GM18517 (cell line): Measurements from ENCODE around the gene MLC1.
"Not testable (repeated sequence)": the region's sequence is repeated elsewhere in the genome, so short reads cannot be mapped to it uniquely, and the experiment has no call there.

Experiments
- ATAC-seq: cut with Tn5 transposase; IDR thresholded peaks from one replicate; pipeline ENCODE4 v1.9.1; 2021; ENCODE audit warnings: mild to moderate bottlenecking, moderate library complexity; ENCODE audit not compliant: unreplicated experiment

The MLC1 gene

DNA sequence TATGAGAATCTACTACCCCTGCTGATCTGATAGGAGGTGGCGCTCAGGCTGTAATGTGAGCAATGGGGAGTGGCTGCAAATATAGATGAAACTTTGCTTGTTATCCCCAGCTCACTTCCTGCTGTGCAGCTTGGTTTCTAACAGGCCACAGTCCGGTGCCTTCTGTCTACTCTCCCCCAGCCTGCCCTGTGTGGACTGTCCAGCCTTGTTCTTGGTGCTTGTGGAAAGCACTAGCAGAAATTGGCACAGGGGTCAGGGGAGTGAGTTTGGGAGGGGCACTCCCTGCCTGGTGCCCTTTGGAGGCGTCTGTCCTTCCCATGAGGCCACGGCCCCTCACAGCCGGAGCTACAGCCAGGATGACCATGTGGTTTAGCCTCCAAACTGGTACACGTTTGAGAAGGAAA, 18.9 kb upstream of the MLC1 start:
- ATAC-seq = no peak

DNA sequence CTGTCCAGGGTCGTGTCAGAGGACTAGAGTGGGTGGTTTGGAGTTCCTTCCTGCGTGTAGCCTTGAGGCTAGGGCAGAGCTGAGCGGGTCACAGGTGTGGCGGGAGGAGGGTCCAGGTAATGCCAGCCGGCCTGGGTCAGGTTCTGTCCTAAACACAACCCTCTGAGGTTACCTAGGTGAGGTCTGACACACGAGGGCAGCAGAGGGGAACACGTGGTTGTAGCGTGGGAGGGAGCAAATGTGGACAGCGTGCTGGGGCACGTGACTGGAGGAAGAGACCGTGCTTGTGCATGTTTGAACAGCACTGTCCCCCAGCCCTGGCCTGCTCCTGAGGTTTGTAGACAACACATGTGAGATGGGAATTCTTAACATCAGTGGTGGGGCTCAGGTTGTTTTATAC, 17.7 kb upstream of the MLC1 start:
- ATAC-seq = no peak

DNA sequence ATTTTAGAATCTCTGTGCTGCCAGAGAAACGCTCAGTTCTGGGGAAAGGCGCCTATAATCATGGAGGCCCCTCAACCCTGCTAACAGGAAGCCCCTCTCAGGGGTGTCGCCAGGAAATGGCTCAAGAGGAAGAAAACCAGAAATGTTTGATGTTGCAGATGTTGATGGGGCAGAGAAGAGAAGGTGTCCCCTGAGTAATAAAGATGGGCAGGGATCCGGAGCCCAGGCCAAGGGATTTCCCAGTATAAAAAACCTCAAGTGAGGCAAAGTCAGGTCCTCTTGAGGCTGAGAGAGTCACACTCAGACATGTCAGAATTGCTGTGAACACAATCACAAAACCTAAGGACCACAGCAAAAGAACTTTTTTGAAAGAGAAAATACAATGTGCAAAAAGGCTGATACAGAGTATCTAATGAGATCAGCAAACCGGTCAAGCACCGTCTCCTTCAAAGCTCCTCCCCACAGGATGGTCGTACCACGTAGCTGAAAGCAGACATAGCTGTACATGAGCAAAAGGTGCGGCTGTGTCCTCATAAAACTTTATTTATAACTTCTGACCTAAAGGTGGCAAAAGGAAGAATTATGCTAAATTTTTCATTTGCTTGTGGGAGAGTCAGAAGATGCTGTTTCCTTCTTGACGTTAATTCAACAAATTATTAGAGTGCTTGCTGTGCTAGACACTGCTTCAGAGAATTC, 16.8 kb upstream of the MLC1 start:
- no peak for ATAC-seq

DNA sequence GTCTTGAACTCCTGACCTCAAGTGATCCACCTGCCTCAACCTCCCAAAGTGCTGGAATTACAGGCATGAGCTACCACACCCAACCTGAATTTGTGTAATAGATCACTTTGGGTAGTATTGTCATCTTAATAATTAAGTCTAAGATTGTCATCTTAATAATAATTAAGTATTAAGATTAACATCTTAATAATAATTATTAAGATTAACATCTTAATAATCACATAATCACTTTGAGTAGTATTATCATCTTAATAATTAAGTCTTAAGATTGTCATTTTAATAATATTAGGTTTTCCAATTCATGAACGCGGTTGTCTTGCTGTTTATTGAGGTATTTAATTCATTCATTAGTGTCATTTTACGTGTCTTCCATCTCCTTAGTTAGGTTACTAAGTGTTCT, 12.8 kb upstream of the MLC1 start:
- ATAC-seq = no peak

DNA sequence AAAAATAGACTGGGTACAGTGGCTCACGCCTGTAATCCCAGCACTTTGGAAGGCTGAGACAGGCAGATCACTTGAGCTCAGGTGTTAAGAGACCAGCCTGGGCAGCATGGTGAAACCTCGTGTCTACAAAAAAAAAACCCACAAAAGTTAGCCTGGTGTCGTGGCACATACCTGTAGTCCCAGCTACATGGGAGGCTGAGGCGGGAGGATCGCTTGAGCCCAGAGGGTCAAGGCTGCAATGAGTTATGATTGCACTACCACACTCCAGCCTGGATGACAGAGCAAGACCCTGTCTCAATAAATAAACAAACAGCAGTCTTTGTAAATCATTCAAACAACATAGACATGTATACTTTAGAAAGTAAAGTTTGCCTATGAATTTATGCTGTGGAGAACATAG, 7.1 kb upstream of the MLC1 start:
- ATAC-seq = no peak

DNA sequence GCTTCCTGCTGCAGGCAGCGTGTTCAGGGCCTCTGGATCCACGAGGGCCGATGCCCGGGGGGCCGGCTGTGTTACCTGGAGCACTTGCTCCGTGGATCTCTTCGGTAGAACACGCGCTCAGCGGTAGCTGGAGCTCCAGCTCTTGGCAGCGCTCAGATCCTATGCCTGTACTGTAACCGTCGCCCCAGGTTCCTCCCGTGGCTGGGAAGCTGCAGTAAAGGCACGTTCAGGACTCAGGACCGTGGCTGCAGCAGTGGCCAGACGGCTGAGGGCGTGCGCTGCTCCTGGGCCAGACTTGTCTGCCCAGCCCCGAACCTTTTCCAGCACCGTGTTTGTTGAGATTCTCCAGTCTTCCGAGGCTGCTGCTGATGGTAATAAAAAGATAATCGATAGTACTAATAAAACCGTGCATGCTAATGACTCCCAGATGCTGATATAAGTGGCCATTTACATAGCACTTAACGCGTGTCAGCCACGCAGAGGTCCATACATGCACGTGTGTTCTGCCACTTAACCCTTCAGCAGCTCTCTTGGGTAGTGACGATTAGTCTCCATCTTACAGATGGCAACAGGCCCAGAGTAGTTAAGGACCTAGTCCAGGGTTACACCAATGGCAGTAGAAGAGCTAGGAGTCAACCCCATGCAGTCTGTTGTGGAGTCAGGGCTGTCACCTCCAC, 6.0 kb upstream of the MLC1 start:
- no peak for ATAC-seq

DNA sequence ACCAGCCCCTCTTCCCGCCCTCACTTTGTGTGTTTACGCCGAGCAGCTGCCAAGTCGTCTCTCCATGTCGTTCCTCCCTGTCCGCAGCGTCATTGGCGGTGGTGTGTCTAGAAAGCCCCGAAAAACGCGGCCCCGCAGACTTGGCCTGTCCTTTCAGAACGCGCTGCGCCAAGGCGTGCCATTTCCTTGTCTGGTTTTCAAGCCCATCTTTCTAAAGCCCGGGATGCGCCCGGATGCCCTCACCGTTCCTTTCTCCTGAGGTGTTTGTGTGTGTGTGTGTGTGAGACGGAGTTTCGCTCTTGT, 5.1 kb upstream of the MLC1 start:
- no peak for ATAC-seq

DNA sequence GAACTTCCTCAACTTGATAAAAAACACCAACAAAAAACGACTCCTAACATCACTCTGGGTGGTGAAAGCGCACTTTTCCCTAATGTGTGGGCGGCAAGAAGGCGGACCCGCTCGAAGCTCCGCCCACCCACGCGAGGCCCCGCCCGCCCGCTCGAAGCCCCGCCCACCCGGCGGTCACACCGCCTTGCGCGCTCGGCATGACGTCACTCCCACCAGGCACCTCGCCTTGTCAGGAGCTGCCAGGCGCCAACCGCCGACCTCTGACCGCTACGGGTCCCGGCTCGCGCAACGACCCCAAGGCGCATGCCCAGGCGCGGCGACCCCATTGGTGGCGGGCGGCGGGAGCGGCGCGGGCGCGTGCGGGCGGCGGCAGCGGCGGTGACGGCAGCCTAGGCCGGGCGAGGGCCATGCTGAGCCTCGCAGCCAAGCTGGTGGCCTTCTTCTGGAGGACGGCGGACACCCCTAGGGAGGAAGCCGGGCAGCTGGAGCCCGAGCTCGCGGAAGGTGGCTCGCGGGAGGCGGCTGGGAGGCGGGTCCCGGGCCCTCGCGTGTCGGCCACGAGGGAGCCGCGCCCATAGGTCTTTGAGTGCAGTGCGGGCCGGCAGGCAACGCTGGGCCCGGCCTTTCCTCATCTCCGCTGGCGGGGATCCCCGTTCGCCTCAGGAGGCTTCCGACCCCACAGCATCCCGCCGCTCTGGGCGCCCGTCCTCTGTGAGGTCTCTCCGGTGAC, 4.6 kb upstream of the MLC1 start, which contains the start of gene MOV10L1:
TSS of gene MOV10L1 (plus strand) at position 325 of the 730 bp plus-strand sequence. CDS start at position 408, 83 bp downstream.
- ATAC-seq = no peak

DNA sequence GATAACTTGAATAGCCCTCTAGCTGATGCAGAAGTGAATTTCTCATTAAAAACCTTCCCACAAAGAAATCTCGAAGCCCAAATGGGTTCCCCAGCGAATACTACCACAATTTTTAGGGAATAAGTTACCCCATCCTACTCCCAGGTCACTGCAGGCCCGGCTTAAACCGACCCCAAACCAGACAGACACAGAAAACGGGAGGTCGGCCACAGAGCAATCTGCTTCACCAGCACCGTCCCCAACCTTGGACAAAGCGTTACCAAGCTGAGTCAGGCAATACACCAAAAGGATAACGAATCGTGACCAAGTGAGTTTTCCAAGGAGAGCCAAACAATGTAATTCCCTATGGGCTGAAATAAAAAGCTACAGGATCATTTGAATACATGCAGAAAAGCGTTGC, 4.0 kb upstream of the MLC1 start:
- no peak for ATAC-seq

DNA sequence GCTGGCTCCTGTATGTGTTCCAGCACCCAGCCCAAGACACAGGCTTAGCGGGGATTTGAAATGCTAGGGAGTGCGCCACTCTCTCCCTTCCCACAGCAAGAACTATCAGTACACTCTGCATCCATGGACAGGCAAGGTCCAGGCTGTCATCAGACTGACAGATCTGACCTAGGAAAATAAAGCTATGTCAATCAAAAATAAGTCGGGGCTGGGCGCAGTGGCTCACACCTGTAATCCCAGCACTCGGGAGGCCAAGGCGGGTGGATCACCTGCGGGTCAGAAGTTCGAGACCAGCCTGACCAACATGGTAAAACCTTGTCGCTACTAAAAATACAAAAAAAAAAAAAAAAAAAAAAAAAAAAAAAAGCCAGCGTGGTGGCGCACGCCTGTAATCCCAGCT, 2.9 kb upstream of the MLC1 start:
- ATAC-seq = no peak

DNA sequence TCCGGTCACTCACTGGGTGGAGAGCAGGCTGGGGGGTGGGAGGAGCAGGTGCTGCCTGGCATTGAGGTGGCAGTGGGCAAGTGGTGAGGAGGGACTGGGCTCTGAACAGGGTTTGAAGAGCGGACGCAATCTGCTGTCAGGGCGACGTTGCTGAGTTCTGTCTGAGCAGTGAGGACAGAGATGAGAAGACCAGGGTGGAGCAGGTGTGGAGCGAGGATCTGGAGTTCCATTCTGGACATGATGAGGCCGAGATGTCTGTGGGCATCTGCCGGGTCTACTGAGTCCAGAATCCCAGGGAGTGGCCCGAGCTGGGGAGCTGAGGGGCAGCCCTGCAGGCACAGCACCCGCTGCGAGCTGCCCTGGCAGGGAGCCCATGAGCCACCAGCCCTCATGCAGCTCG, 2.4 kb upstream of the MLC1 start:
- ATAC-seq = no peak

DNA sequence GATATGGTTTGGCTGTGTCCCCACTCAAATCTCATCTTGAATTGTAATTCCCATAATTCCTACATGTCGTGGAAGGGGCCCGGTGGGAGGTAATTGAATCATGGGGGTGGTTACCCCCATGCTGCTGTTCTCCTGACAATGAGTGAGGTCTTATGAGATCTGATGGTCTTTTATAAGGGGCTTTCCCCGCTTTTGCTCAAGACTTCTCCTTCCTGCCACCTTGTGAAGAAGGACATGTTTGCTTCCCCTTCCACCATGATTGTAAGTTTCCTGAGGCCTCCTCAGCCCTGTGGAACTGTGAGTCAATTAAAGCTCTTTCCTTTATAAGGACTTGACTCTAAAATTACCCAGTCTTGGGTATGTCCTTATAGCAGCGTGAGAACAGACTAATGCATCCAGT, 1.7 kb upstream of the MLC1 start:
- ATAC-seq = not testable (repeated sequence)

DNA sequence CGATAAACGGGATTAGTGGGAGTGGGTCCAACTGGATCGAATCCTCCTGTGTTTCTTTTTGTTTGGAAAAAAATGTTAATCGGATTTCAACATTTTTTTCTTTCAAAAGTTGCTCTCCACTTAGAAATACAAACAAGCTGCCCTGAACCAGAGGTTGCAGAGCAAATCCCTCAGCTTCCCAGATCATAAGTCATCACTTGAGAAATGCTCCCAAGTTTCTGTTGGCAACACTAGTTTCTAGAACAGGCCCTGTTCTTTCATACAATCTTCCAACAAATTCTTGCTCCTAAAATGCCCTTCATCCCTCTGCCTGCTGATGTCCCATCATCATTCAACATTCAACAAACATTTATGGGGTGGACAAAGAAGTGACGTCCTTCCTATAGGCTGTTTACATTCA, 1.3 kb upstream of the MLC1 start:
- ATAC-seq = no peak

DNA sequence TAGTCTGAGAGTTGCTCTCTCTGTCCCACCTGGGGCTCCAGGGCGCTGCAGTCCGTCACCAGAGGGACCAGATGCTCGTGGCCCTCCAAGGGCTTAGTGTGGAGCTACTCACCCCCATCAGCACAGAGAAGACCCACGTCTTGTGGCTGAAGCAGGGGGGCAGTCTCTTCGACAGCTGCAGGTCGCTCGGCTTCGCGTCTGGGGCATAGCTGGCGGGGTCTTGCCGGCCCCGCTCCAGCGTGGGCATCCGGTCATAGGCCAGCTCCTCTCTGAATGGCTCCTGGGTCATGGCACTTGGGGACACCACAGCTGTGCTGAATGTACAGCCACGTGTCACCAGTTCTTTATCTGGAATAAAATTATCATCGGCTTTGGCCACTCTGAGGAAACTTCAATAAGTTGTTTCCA, 608 bp downstream of the MLC1 start:
- ATAC-seq = no peak

DNA sequence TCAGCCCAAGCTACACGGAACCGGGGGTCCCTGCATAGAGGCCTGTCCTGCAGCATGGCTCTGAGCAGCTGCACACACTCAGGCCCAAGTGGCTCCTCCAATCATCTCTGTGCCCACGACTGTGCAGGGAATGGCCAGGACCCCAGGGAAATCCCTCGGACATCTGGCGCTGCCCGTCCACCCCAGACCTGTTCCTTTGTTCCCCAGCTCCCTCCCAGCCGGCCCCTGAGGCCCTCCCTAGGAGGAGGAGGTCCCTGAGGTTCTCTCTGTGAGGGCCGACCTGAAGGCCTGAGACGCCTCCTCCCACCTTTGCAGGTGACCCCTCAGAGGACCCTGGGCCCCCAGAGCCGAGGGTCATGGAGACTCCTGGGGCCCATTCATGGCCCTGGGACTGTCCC, 1.1 kb downstream of the MLC1 start:
- no peak for ATAC-seq

DNA sequence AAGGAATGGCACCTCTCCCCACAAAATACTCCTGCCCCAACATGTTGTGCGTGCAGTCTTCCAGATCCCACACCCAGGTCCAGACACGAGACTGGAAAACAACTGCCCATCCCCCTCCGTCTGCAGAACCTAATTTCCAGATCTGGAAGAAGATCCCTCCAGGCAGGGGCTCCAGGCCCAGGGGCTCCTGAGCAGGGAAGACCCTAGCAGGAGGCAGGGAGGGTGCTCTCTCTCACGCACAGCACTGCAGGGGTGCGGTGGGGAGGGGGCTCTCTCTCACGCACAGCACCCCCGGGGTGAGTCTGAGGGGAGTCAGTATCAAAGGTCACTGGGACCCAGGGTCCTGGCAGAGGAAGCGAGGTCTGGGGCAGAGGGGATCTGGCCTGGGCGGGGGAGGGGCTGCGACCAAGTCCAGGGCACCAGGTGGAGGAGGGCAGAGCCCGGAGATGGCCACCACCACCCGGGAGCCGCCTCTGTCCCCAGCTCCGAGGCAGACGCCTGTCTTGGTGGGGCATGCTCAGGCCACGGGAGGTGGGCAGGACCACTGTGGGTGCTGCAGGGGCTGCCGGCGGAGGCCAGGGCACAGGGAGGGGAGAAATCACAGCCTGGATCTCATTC, 1.7 kb downstream of the MLC1 start:
- ATAC-seq = no peak

DNA sequence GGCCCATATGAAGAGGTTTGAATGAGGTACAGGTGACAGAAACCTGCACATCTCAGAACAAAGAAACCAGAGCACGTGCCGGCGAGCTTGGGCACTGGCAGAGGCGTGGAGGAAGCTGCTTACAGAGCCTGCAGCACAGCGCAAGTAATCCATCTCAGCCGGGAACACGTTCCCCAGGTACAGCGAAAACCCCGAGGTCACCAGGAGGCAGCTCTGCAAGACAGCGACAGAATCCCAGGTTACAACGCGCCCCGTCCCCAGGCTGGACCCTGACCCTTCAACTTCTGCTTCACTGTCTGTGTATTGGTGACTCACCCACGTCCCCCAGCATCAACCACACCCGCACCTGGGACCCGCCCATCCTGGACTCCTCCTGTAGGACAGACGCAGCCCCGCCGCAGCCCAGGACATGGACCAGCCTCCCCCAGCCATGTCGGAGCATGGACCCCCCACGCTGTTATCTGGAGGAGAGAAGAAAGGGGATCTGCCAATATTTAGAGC, 2.2 kb downstream of the MLC1 start:
- ATAC-seq = no peak

DNA sequence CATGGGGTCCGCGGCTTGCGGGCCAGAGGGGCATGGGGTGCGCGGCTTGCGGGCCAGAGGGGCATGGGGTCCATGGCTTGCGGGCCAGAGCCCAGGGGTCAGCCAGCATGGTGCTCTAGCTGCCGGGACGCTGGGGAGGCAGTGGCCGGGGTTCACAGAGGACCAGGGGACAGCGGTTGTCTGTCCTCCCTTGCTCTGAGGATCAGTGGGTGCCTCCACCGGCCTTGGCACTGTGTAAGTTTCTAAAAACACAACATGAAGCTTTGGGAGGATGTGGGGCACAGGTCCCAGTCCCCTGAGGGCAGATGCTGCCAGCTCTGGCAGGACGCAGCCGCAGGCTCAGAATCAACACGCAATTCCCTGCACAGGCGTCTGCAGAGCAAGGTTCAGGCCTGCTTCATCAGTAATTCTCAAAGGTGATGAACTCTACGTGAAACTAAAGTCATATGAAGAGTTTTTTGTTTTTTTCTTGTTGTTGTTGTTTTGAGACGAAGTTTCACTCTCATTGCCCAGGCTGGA, 3.0 kb downstream of the MLC1 start:
- no peak for ATAC-seq

DNA sequence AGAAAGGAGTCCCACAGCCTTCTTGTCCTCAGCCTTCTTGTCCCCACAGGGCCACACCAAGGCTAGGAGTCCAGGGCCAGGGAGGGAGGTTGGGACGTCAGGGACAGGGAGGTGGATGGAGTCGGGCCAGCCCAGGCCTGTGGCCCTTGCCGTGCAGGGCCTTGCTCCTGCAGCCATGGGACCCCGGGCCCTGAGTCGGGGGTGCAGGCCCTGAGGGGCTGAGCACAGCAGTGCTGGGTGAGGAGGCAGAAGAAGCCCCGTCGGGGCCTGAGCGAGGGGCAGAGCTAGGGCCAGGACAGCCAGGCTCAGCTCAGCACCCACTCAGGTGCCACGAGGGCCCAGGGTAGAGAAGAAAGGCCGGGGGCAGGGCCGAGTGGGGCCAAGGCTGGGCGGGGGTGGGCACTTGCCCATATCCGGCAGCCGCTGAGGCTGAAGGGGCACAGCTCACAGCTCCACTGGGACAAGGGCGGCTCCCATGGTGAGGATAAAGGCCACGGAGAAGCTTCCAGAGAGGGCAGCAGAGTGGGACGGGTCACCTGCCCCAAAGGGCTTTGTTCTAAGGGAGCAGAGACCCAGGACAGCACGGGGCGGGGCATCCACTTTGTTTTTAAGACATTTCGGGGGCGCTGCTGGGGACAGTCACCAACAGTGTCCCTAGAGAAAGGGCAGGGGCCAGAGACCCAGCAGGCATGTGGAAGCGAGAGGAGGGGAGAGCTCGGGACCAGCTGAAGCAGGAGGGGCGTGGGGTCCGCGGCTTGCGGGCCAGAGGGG, 3.6 kb downstream of the MLC1 start:
- ATAC-seq = no peak

DNA sequence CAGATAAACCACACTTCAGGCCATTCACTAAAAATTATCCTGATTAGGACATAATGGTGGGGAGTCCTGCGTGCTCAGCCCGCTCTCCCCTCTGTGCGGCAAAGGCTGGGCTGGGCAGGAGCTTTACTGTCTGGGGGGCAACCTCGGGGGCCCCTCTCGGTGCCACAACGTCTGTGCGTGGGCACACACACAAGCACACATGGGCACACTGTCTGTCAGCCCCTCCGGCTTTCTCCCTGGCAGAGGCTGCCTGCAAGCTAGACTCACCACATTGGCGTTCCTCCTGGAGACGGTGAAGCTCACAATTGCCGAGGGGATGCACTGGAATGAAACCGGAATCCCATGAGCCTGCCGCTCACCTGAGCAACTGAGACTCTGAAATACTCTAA, 5.2 kb downstream of the MLC1 start:
- ATAC-seq = no peak

DNA sequence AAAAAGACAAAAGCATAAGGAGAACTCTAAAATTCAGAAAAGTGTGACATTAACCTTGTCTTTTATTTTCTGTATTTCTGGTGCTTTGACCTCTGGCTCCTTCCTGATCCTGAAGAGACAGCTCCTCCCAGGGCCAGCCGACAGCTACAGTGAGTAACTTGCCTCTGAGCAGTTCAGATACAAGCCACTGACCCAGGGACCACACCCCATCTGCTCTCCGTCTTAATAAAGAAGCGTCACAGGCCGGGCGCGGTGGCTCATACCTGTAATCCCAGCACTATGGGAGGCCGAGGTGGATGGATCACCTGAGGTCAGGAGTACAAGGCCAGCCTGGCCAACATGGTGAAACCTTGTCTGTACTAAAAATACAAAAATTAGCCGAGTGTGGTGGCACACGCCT, 6.5 kb downstream of the MLC1 start:
- no peak for ATAC-seq
